ENCODE results near the gene SLC5A9. TPM values are rescaled to one million over a fixed set of nuclear protein-coding genes. Genes with fewer than 3 reads are reported as not detected.
"Not testable (repeated sequence)": the region's sequence is repeated elsewhere in the genome, so short reads cannot be mapped to it uniquely, and the experiment has no call there.

Gene SLC5A9
- total RNA-seq, 1 donor from 2014 or later: not detected

GRCh38 chr1:48258106-48258505, 35.6 kb downstream of the SLC5A9 start:
- Mint-ChIP-seq H3K4me3 (ENCODE audit: unreplicated experiment) (no peak overlapping the region), H3K27me3 (ENCODE audit: unreplicated experiment) (no peaks in the 10 kb centered on the region), H3K36me3 (ENCODE audit: unreplicated experiment) (no peaks in the 10 kb centered on the region), H3K27ac (ENCODE audit: unreplicated experiment) (no peak overlapping the region), H3K4me1 (ENCODE audit: low read depth, unreplicated experiment) (no peaks in the 10 kb centered on the region), H3K9me3 (ENCODE audit: unreplicated experiment) (no peaks in the 10 kb centered on the region)
- DNase-seq: no peak
- no peak for TF ChIP-seq CTCF (IDR thresholded peaks at IDR 0.05; ENCODE audit: partially characterized antibody, unreplicated experiment)

- no peak overlapping the region for H3K27ac Mint-ChIP-seq (ENCODE audit: unreplicated experiment)
- H3K27me3 Mint-ChIP-seq (ENCODE audit: unreplicated experiment): no peaks in the 10 kb centered on the region
- no peak for TF ChIP-seq CTCF (IDR thresholded peaks at IDR 0.05; ENCODE audit: partially characterized antibody, unreplicated experiment)
- DNase-seq: no peak
- H3K4me1 Mint-ChIP-seq (ENCODE audit: low read depth, unreplicated experiment): no peaks in the 10 kb centered on the region
- H3K9me3 Mint-ChIP-seq (ENCODE audit: unreplicated experiment): no peaks in the 10 kb centered on the region
- no peak overlapping the region for H3K4me3 Mint-ChIP-seq (ENCODE audit: unreplicated experiment)
- H3K36me3 Mint-ChIP-seq (ENCODE audit: unreplicated experiment): no peaks in the 10 kb centered on the region
Observed at GRCh38 chr1:48261881-48262400, 39.4 kb downstream of the SLC5A9 start.

- no peak for DNase-seq
- Mint-ChIP-seq H3K4me1 (ENCODE audit: low read depth, unreplicated experiment) (no peaks in the 10 kb centered on the region), H3K9me3 (ENCODE audit: unreplicated experiment) (peaks cover 2% of the 10 kb centered on the region), H3K4me3 (ENCODE audit: unreplicated experiment) (no peak overlapping the region), H3K27me3 (ENCODE audit: unreplicated experiment) (no peaks in the 10 kb centered on the region), H3K36me3 (ENCODE audit: unreplicated experiment) (no peaks in the 10 kb centered on the region), H3K27ac (ENCODE audit: unreplicated experiment) (no peak overlapping the region)
- no peak for TF ChIP-seq CTCF (IDR thresholded peaks at IDR 0.05; ENCODE audit: partially characterized antibody, unreplicated experiment)
Observed at GRCh38 chr1:48263041-48263440, 40.5 kb downstream of the SLC5A9 start.

GRCh38 chr1:48266576-48266975, 44.1 kb downstream of the SLC5A9 start:
- no peak for DNase-seq
- no peak overlapping the region for H3K27ac Mint-ChIP-seq (ENCODE audit: unreplicated experiment)
- H3K27me3 Mint-ChIP-seq (ENCODE audit: unreplicated experiment): no peaks in the 10 kb centered on the region
- H3K9me3 Mint-ChIP-seq (ENCODE audit: unreplicated experiment): peaks cover 2% of the 10 kb centered on the region
- TF ChIP-seq CTCF (IDR thresholded peaks at IDR 0.05; ENCODE audit: partially characterized antibody, unreplicated experiment): no peak
- H3K4me1 Mint-ChIP-seq (ENCODE audit: low read depth, unreplicated experiment): no peaks in the 10 kb centered on the region
- no peak overlapping the region for H3K4me3 Mint-ChIP-seq (ENCODE audit: unreplicated experiment)
- no peaks in the 10 kb centered on the region for H3K36me3 Mint-ChIP-seq (ENCODE audit: unreplicated experiment)

- H3K4me1 Mint-ChIP-seq (ENCODE audit: low read depth, unreplicated experiment); H3K36me3 Mint-ChIP-seq (ENCODE audit: unreplicated experiment); H3K27me3 Mint-ChIP-seq (ENCODE audit: unreplicated experiment); H3K27ac Mint-ChIP-seq (ENCODE audit: unreplicated experiment); H3K4me3 Mint-ChIP-seq (ENCODE audit: unreplicated experiment); DNase-seq; H3K9me3 Mint-ChIP-seq (ENCODE audit: unreplicated experiment): not testable (repeated sequence)
Observed at GRCh38 chr1:48277437-48277836, 54.9 kb downstream of the SLC5A9 start.

- H3K27me3 Mint-ChIP-seq (ENCODE audit: unreplicated experiment); H3K9me3 Mint-ChIP-seq (ENCODE audit: unreplicated experiment); DNase-seq; H3K4me3 Mint-ChIP-seq (ENCODE audit: unreplicated experiment); H3K4me1 Mint-ChIP-seq (ENCODE audit: low read depth, unreplicated experiment); H3K36me3 Mint-ChIP-seq (ENCODE audit: unreplicated experiment); H3K27ac Mint-ChIP-seq (ENCODE audit: unreplicated experiment): not testable (repeated sequence)
Observed at GRCh38 chr1:48282329-48282728, 59.8 kb downstream of the SLC5A9 start.

- not testable (repeated sequence) for H3K4me3 Mint-ChIP-seq (ENCODE audit: unreplicated experiment); H3K4me1 Mint-ChIP-seq (ENCODE audit: low read depth, unreplicated experiment); H3K9me3 Mint-ChIP-seq (ENCODE audit: unreplicated experiment); H3K36me3 Mint-ChIP-seq (ENCODE audit: unreplicated experiment); DNase-seq; H3K27ac Mint-ChIP-seq (ENCODE audit: unreplicated experiment); H3K27me3 Mint-ChIP-seq (ENCODE audit: unreplicated experiment)
Observed at GRCh38 chr1:48284696-48285420, 62.3 kb downstream of the SLC5A9 start.

All from glutamatergic neuron (in vitro differentiated cells).